Ovary (tissue), 3 donors: Measurements from ENCODE around the gene CTNNBL1.

ENCODE experiments used
- CTCF ChIP-seq, 3 donors: fragments of 450-650 bp in 2 of 3; fragments of 200-600 bp in 1 of 3; IDR thresholded peaks; one replicate each; pipeline versions ENCODE4 v1.5.1 to v1.8.0; 2016 to 2022; ENCODE audit warnings: antibody characterized with exemption in 3 of 3, mild to moderate bottlenecking in 1 of 3
- POLR2A ChIP-seq: fragments of 450-650 bp; IDR thresholded peaks from one replicate; pipeline ENCODE4 v1.6.1; 2017; ENCODE audit warnings: antibody characterized with exemption, mild to moderate bottlenecking, moderate library complexity
- donor health status: DM: no; HTN: no; CAD: no.

- TF ChIP-seq CTCF (IDR thresholded peaks at IDR 0.05) (no peak), POLR2A (no peak)
These were observed 196.3 kb downstream of the CTNNBL1 start for GRCh38 chr20:37890108-37890507.
